ENCODE results near the gene GHRH. TPM values are rescaled to one million over a fixed set of nuclear protein-coding genes. Genes with fewer than 3 reads are reported as not detected.

The GHRH gene
- total RNA-seq, 1 donor = not detected

DNA sequence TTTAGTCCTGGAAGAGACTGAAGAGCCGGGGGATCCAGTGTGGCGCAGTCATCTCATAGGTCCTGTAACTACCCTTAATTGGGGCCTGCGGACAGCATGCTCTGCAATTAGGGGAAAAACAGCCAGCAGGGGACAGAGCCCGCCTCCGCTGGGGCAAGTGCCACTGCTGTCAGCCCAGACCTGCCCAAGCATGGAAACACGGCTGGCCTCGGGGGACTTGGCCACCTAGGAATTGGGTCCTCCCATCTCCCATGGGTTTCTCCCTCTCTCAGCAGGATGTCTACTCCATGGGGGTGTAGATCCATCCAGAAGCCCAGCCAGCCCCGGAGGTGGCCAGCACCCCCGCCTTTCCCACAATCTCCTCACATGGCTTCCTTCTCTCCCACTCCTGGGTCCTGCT is 3.6 kb downstream of the GHRH start:
- TF ChIP-seq, protein P1, sequence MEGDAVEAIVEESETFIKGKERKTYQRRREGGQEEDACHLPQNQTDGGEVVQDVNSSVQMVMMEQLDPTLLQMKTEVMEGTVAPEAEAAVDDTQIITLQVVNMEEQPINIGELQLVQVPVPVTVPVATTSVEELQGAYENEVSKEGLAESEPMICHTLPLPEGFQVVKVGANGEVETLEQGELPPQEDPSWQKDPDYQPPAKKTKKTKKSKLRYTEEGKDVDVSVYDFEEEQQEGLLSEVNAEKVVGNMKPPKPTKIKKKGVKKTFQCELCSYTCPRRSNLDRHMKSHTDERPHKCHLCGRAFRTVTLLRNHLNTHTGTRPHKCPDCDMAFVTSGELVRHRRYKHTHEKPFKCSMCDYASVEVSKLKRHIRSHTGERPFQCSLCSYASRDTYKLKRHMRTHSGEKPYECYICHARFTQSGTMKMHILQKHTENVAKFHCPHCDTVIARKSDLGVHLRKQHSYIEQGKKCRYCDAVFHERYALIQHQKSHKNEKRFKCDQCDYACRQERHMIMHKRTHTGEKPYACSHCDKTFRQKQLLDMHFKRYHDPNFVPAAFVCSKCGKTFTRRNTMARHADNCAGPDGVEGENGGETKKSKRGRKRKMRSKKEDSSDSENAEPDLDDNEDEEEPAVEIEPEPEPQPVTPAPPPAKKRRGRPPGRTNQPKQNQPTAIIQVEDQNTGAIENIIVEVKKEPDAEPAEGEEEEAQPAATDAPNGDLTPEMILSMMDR (IDR thresholded peaks at IDR 0.05; ENCODE audit: insufficient read depth, low read length) = no peak
- no peak for DNase-seq (ENCODE audit: low read depth)

DNA sequence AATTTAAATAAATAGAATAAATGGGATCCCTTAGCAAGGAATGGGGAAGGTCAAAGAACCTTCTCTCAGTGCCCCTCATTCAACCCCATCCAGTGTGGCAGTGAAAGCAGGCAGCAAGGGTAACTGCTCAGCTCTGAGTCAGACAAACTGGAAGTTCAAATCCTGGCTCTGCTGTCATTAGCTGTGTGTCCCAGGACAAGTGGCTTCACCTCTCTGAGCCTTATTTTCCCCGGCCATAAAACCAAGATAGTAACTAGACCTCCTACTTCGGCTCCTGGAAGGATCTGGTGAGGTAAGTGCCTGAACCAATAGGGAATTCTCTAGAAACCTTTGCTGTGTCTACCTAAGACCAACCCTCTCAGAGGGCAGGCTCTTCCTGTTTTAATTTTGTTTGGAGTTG is 4.1 kb downstream of the GHRH start:
- H3K4me3 ChIP-seq (ENCODE audit: low read depth, low read length) = no peak overlapping the region
- no peak for DNase-seq (ENCODE audit: low read depth)
- TF ChIP-seq, protein P1 (IDR thresholded peaks at IDR 0.05; ENCODE audit: insufficient read depth, low read length) = no peak

More for the DNA sequence above, 3.6 kb downstream of the GHRH start:
- H3K4me3 ChIP-seq (ENCODE audit: low read depth, low read length) = no peak overlapping the region

DNA sequence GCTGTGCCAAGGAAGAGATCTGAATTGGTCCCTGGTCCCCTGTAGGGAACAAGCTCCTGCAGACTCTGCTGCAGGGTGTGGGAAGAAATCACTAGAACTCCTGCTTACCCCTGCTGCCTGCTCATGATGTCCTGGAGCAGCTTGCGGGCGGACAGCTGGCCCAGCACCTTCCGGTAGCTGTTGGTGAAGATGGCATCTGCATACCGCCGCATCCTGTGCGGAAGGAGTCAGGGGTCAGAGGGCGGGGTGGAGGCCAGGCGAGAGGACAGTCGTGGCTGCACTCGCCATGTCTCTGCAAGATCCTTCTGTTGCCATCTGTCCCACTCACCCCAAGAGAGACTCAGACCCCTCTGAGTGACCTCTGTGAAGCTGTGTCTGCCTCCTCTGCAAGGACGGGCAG is 5.3 kb downstream of the GHRH start:
- TF ChIP-seq, protein P1 (IDR thresholded peaks at IDR 0.05; ENCODE audit: insufficient read depth, low read length) = no peak
- H3K4me3 ChIP-seq (ENCODE audit: low read depth, low read length) = no peak overlapping the region
- no peak for DNase-seq (ENCODE audit: low read depth)

DNA sequence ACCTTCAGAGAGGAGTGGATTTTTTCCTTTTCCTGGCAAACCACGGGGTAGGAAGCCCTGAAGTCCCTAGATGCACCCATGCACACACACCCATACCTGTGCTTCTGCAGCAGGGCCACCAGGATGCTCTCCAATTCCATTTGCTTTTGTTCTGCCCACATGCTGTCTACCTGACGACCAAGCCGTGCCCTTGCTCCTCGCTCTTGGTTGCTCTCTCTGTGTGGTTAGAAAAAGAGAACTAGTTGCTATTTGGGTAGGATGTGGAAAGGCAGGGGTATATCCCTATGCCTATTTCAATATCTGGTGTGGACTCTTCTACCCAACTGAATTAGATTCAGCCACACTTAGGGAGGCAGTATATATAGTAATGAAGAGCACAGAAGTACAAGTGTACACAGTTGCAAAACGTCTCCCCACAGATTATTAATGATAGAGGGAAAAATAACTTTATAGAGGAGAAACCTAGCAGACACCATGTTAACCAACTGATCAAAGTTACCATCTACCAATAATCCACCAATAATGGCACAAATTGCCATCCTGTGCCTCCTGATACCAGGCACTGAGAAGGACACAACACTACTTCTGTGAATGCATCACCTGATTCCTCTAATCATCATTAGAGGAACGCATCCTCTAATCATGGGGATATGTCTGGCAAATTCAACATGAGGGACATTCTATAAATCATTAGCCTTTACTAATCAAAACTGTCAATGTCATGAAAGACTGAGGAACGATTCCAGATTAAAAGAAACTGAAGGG is 7.3 kb downstream of the GHRH start:
- TF ChIP-seq, protein P1 (IDR thresholded peaks at IDR 0.05; ENCODE audit: insufficient read depth, low read length) = no peak
- DNase-seq (ENCODE audit: low read depth) = no peak
- no peak overlapping the region for H3K4me3 ChIP-seq (ENCODE audit: low read depth, low read length)

DNA sequence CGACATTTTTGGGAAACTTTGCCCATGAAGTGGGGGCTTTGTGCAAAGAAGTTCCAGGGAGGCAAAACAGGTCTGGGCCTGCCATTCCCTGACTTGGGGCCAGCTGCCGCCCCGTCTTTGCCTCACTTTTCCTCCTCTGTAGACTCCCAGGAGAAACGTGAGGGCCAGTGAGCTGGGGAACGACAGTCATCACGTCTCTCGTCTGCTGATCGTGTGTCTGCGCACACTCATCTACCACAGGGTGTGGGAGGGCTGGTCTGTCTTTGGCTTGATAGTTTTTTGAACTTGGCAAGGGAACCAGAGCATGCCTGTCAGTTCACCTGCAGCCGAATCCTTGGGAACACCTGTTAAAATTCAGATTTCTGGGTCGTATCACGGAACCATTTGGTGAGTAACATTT is 8.5 kb downstream of the GHRH start:
- H3K4me3 ChIP-seq (ENCODE audit: low read depth, low read length) = no peak overlapping the region
- DNase-seq (ENCODE audit: low read depth) = no peak
- TF ChIP-seq, protein P1 (IDR thresholded peaks at IDR 0.05; ENCODE audit: insufficient read depth, low read length) = no peak

DNA sequence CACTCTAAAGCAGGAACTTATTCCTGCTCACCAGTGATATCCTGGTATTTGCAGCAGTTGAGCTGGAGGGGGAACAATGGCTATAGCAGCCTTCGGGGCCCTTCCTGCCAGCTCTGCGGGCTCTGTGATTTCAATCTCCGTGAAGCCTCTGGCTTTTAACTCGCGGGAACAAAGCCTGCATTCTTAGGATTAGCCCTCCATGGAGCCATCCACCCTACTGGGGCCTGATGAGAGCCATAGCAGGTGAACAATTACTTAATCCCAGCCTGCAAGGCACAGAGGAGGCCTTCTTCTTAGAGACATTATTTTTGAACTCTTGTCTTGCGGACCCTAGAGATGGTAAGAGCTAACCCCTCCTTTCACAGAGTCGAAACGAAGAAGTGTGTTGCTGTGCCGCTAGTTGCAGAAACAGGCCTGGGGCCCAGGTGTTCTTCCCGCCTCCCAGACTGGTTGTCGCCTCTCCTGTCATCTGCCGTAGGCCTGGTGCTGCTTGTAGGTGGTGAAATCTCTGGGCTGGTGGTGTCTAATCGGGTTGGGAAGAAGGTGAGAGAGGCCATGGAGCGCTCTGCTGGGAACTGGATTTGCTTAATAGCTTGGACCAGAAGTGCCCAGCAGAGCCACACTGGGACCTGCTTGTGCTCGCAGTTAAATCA is 9.7 kb downstream of the GHRH start:
- no peak for DNase-seq (ENCODE audit: low read depth)
- H3K4me3 ChIP-seq (ENCODE audit: low read depth, low read length) = no peak overlapping the region
- TF ChIP-seq, protein P1 (IDR thresholded peaks at IDR 0.05; ENCODE audit: insufficient read depth, low read length) = no peak
